Naive thymus-derived CD4-positive, alpha-beta T cell (primary cell): ENCODE data around the gene HLA-DMA. TPM values are rescaled to one million over a fixed set of nuclear protein-coding genes. Genes with fewer than 3 reads are reported as not detected.
A peak's percentile ranks its signal among the peaks of the same experiment; 100 is the strongest.

Source experiments
- ATAC-seq: fragments of 150-1000 bp; cut with Tn5 transposase; 2 replicates; pipeline ENCODE4 v1.10.0; 2021; ENCODE audit warnings: mild to moderate bottlenecking, moderate library complexity
- CTCF ChIA-PET: fragments of 350-600 bp; sonication (Branson Sonifier 250); formaldehyde crosslinking; loops from one replicate; lab custom pipeline; 2021; ENCODE audit warnings: antibody characterized with exemption; lab: Charles Lee
- POLR2A ChIA-PET: fragments of 350-600 bp; sonication (Branson Sonifier 250); formaldehyde crosslinking; loops from one replicate; lab custom pipeline; 2021; ENCODE audit warnings: antibody characterized with exemption, inconsistent platforms; lab: Charles Lee
- DNase-seq, 9 donors: peaks; one replicate each; pipeline versions ENCODE4 v3.0.0 to v3.0.0-alpha.2; 2020 to 2022; ENCODE audit warnings: mixed read lengths in 1 of 9
- H3K27ac ChIP-seq: one replicate; pipeline ENCODE4 v1.7.0; 2013; ENCODE audit warnings: mild to moderate bottlenecking, low read depth, low read length, moderate library complexity
- H3K27me3 ChIP-seq, 2 donors: one replicate each; pipeline ENCODE4 v1.7.0; 2013; ENCODE audit warnings: low read length in 2 of 2, mild to moderate bottlenecking in 2 of 2, moderate library complexity in 2 of 2; ENCODE audit not compliant: control insufficient read depth in 2 of 2, insufficient read depth in 2 of 2
- H3K36me3 ChIP-seq, 3 experiments: 1 replicate in 2 of 3; 2 replicates in 1 of 3; pipeline ENCODE4 v1.7.0; 2013; ENCODE audit warnings: low read length in 3 of 3, mild to moderate bottlenecking in 3 of 3, moderate library complexity in 1 of 3; ENCODE audit not compliant: insufficient read depth in 3 of 3, control insufficient read depth in 2 of 3
- H3K4me1 ChIP-seq, 2 donors: one replicate each; pipeline ENCODE4 v1.7.0; 2013; ENCODE audit warnings: low read length in 2 of 2, mild to moderate bottlenecking in 2 of 2, moderate library complexity in 1 of 2; ENCODE audit not compliant: control insufficient read depth in 2 of 2, insufficient read depth in 2 of 2
- H3K4me3 ChIP-seq: 2 replicates; pipeline ENCODE4 v1.7.0; 2013; ENCODE audit warnings: mild to moderate bottlenecking, low read length
- H3K9me3 ChIP-seq, 3 experiments: 1 replicate in 2 of 3; 2 replicates in 1 of 3; pipeline ENCODE4 v1.7.0; 2013; ENCODE audit warnings: low read length in 3 of 3; ENCODE audit not compliant: control insufficient read depth in 2 of 3
- H3K27ac Mint-ChIP-seq, 9 donors: one replicate each; pipeline ENCODE4 v1.8.0; 2020 to 2022; ENCODE audit warnings: mixed read lengths in 9 of 9, mild to moderate bottlenecking in 8 of 9, moderate library complexity in 5 of 9, inconsistent platforms in 2 of 9
- H3K27me3 Mint-ChIP-seq, 5 donors: one replicate each; pipeline ENCODE4 v1.8.0; 2021 to 2022; ENCODE audit warnings: mixed read lengths in 5 of 5, mild to moderate bottlenecking in 1 of 5
- H3K36me3 Mint-ChIP-seq, 5 donors: one replicate each; pipeline ENCODE4 v1.8.0; 2020 to 2022; ENCODE audit warnings: mixed read lengths in 5 of 5, mild to moderate bottlenecking in 3 of 5, inconsistent platforms in 1 of 5
- H3K4me1 Mint-ChIP-seq, 7 donors: one replicate each; pipeline ENCODE4 v1.8.0; 2020 to 2022; ENCODE audit warnings: mixed read lengths in 7 of 7, mild to moderate bottlenecking in 3 of 7, inconsistent platforms in 1 of 7
- H3K4me3 Mint-ChIP-seq, 10 donors: one replicate each; pipeline ENCODE4 v1.8.0; 2020 to 2022; ENCODE audit warnings: mild to moderate bottlenecking in 10 of 10, mixed read lengths in 10 of 10, moderate library complexity in 6 of 10, inconsistent platforms in 2 of 10
- H3K9me3 Mint-ChIP-seq, 11 donors: one replicate each; pipeline ENCODE4 v1.8.0; 2020 to 2022; ENCODE audit warnings: mixed read lengths in 11 of 11, mild to moderate bottlenecking in 4 of 11, inconsistent platforms in 1 of 11, moderate library complexity in 1 of 11
- intact Hi-C, 2 donors: fragments of 100-400 bp; cut with micrococcal nuclease; formaldehyde crosslinking; loops; one replicate each; pipeline ENCODE4 v1.15.1; 2023
- polyA plus RNA-seq, 2 donors: library from polyadenylated mRNA; unstranded; fragments of 300-500 nt; fragmentation: Illumina TruSeq; gene quantifications; one replicate each; pipeline ENCODE4 v1.2.3, GENCODE V29; 2021
- total RNA-seq, 6 experiments: library from RNA in 5 of 6; stranded (reverse) in 5 of 6; gene quantifications; 1 replicate in 5 of 6; 2 replicates in 1 of 6; pipeline ENCODE4 v1.2.3 and lab custom pipeline; 2021 to 2026

Gene HLA-DMA
- total and polyA plus RNA-seq, 7 experiments from 2014 or later: 12.5 to 120 (median 25.6) TPM

- Mint-ChIP-seq H3K9me3 (no peaks in the 10 kb centered on the region), H3K36me3 (peaks cover 0 to 2% (median 0%) of the 10 kb centered on the region in 5 donors), H3K27ac (no peak overlapping the region), H3K27me3 (peaks cover 0 to 18% (median 0%) of the 10 kb centered on the region in 5 donors), H3K4me1 (peaks cover 3 to 15% (median 6%) of the 10 kb centered on the region in 7 donors), H3K4me3 (no peak overlapping the region)
- ATAC-seq (no peak), DNase-seq (no peak)
- Histone ChIP-seq H3K27ac (no peak overlapping the region), H3K4me3 (no peak overlapping the region), H3K36me3 (no peaks in the 10 kb centered on the region), H3K27me3 (no peaks in the 10 kb centered on the region), H3K4me1 (no peaks in the 10 kb centered on the region), H3K9me3 (no peaks in the 10 kb centered on the region)
- POLR2A ChIA-PET: interaction anchor here (21.0 kb wide), 1 partner anchor 21 kb away, joined by 442 read pairs; the partner anchor contains the start of gene BRD2
- intact Hi-C loops: no loop called here
- CTCF ChIA-PET: interaction anchor here (0.6 to 6.1 kb wide), 5 partner anchors 36 to 121 kb away, joined by 3 to 157 read pairs (median 4); partner anchors contain the start of gene HLA-DMA
Measured at GRCh38 chr6:32989368-32989767, 36.5 kb upstream of the HLA-DMA start.

GRCh38 chr6:32984622-32985389, 31.9 kb upstream of the HLA-DMA start:
- peaks cover 0 to 6% of the 10 kb centered on the region in 2 donors for H3K4me1 ChIP-seq
- H3K27me3 ChIP-seq: no peaks in the 10 kb centered on the region
- Mint-ChIP-seq H3K36me3 (peaks cover 4 to 10% (median 8%) of the 10 kb centered on the region in 5 donors), H3K27ac (peak overlapping the region in 6 of 9 donors; percentile 34 to 75 (median 46)), H3K4me3 (peak overlapping the region in 1 of 10 donors; percentile 4), H3K4me1 (peaks cover 15 to 29% (median 22%) of the 10 kb centered on the region in 7 donors), H3K27me3 (no peaks in the 10 kb centered on the region), H3K9me3 (no peaks in the 10 kb centered on the region)
- ChIA-PET CTCF (interaction anchor here (0.6 to 6.1 kb wide), 37 partner anchors 11 to 1912 kb away, joined by 3 to 157 read pairs (median 5); partner anchors contain the start of genes BRD2, HLA-DMA, HLA-DMB and HLA-DOA), POLR2A (interaction anchor here (1.0 to 25.6 kb wide), 9 partner anchors 16 to 327 kb away, joined by 3 to 638 read pairs (median 5); partner anchors contain the start of genes BRD2, HLA-DMA, HLA-DMB and PSMB8)
- H3K4me3 ChIP-seq: no peak overlapping the region
- ATAC-seq (peak; percentile 86), DNase-seq (peak; percentile 69 to 87 (median 84))
- H3K9me3 ChIP-seq: no peaks in the 10 kb centered on the region
- H3K36me3 ChIP-seq: peaks cover 11 to 23% (median 21%) of the 10 kb centered on the region in 3 experiments
- no peak overlapping the region for H3K27ac ChIP-seq
- intact Hi-C loops: loop anchor here (1.0 kb wide), 5 partner anchors 13 to 100 kb away; partner anchors contain the start of genes BRD2 (in 1 of the 2) and HLA-DMA (in 1 of the 2)

- Histone ChIP-seq H3K36me3 (peaks cover 16 to 30% (median 28%) of the 10 kb centered on the region in 3 experiments), H3K27ac (no peak overlapping the region), H3K4me3 (no peak overlapping the region), H3K4me1 (peaks cover 0 to 6% of the 10 kb centered on the region in 2 donors), H3K9me3 (no peaks in the 10 kb centered on the region), H3K27me3 (no peaks in the 10 kb centered on the region)
- ChIA-PET POLR2A (interaction anchor here (1.0 to 25.6 kb wide), 10 partner anchors 15 to 328 kb away, joined by 3 to 638 read pairs (median 6); partner anchors contain the start of genes BRD2, HLA-DMA, HLA-DMB and PSMB8), CTCF (interaction anchor here (0.6 to 6.1 kb wide), 38 partner anchors 11 to 1912 kb away, joined by 3 to 157 read pairs (median 5); partner anchors contain the start of genes BRD2, HLA-DMA, HLA-DMB and HLA-DOA)
- Mint-ChIP-seq H3K27ac (peak overlapping the region in 8 of 9 donors; percentile 31 to 76 (median 52)), H3K9me3 (no peaks in the 10 kb centered on the region), H3K27me3 (no peaks in the 10 kb centered on the region), H3K4me1 (peaks cover 18 to 33% (median 26%) of the 10 kb centered on the region in 7 donors), H3K36me3 (peaks cover 7 to 15% (median 11%) of the 10 kb centered on the region in 5 donors), H3K4me3 (peak overlapping the region in 1 of 10 donors; percentile 4)
- intact Hi-C loops: loop anchor here (1.0 kb wide), 5 partner anchors 12 to 99 kb away; partner anchors contain the start of genes BRD2 (in 1 of the 2) and HLA-DMA (in 1 of the 2)
- DNase-seq (no peak), ATAC-seq (peak; percentile 12)
Measured at GRCh38 chr6:32983964-32984621, 31.2 kb upstream of the HLA-DMA start.

- H3K36me3 Mint-ChIP-seq: peaks cover 7 to 22% (median 16%) of the 10 kb centered on the region in 5 donors
- H3K4me3 Mint-ChIP-seq: no peak overlapping the region
- POLR2A ChIA-PET: interaction anchor here (1.6 to 25.6 kb wide), 6 partner anchors 15 to 101 kb away, joined by 4 to 638 read pairs (median 228); partner anchors contain the start of genes BRD2, HLA-DMA and HLA-DMB
- H3K4me1 ChIP-seq: peaks cover 0 to 6% of the 10 kb centered on the region in 2 donors
- CTCF ChIA-PET: interaction anchor here (0.9 to 6.1 kb wide), 15 partner anchors 10 to 191 kb away, joined by 3 to 157 read pairs (median 12); partner anchors contain the start of genes BRD2, HLA-DMA and HLA-DMB
- no peak overlapping the region for H3K27ac ChIP-seq
- peak overlapping the region in 8 of 9 donors; percentile 22 to 68 (median 51) for H3K27ac Mint-ChIP-seq
- H3K9me3 Mint-ChIP-seq: no peaks in the 10 kb centered on the region
- H3K27me3 ChIP-seq: no peaks in the 10 kb centered on the region
- H3K36me3 ChIP-seq: peaks cover 20 to 36% (median 34%) of the 10 kb centered on the region in 3 experiments
- no peaks in the 10 kb centered on the region for H3K9me3 ChIP-seq
- no peak for DNase-seq
- no peak overlapping the region for H3K4me3 ChIP-seq
- intact Hi-C loops: no loop called here
- no peak for ATAC-seq
- H3K27me3 Mint-ChIP-seq: no peaks in the 10 kb centered on the region
- H3K4me1 Mint-ChIP-seq: peaks cover 18 to 38% (median 26%) of the 10 kb centered on the region in 7 donors
Measured at GRCh38 chr6:32983493-32983848, 30.6 kb upstream of the HLA-DMA start.

- CTCF ChIA-PET: interaction anchor here (0.9 to 6.1 kb wide), 9 partner anchors 9 to 145 kb away, joined by 3 to 157 read pairs (median 50); partner anchors contain the start of genes BRD2, HLA-DMA and HLA-DMB
- Histone ChIP-seq H3K27me3 (no peaks in the 10 kb centered on the region), H3K4me1 (peaks cover 0 to 6% of the 10 kb centered on the region in 2 donors), H3K27ac (no peak overlapping the region), H3K36me3 (peaks cover 25 to 42% (median 40%) of the 10 kb centered on the region in 3 experiments), H3K4me3 (no peak overlapping the region), H3K9me3 (no peaks in the 10 kb centered on the region)
- Mint-ChIP-seq H3K9me3 (no peaks in the 10 kb centered on the region), H3K4me1 (peaks cover 21 to 37% (median 29%) of the 10 kb centered on the region in 7 donors), H3K27me3 (no peaks in the 10 kb centered on the region), H3K4me3 (no peak overlapping the region), H3K27ac (peak overlapping the region in 7 of 9 donors; percentile 4 to 78 (median 42)), H3K36me3 (peaks cover 7 to 27% (median 18%) of the 10 kb centered on the region in 5 donors)
- POLR2A ChIA-PET: interaction anchor here (0.5 to 25.6 kb wide), 9 partner anchors 14 to 143 kb away, joined by 3 to 638 read pairs (median 6); partner anchors contain the start of genes BRD2, HLA-DMA and HLA-DMB
- ATAC-seq: no peak
- intact Hi-C loops: no loop called here
- no peak for DNase-seq
Measured at GRCh38 chr6:32982702-32983492, 30.0 kb upstream of the HLA-DMA start.
